ENCODE results near the gene CACNB2. TPM values are rescaled to one million over a fixed set of nuclear protein-coding genes. Genes with fewer than 3 reads are reported as not detected.

The CACNB2 gene
- total RNA-seq, 6 experiments from 2014 or later = not detected

DNA sequence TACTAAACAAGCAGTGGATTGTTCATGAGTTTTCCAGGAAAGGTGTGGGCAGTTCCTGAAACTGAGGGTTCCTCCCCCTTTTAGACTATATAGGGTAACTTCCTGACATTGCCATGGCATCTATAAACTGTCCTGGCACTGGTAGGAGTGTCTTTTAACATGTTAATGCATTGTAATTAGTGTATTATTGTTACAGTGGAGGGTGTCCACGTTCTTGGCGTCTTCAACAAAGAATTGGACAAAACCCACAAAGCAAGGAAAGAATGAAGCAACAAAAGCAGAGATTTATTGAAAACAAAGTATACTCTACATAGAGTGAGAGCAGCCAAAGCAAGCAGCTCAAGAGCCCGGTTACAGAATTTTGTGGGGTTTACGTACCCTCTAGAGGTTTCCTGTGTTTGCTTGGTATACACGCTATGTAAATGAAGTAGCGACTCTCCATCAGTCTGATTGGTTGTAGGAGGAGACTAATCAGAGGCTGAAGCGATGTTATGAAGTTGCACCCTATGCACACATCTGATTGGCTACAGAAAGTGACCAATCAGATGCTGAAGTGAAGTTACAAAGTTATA is 335.9 kb downstream of the CACNB2 start:
- H3K27ac Mint-ChIP-seq = no peak overlapping the region
- H3K9me3 Mint-ChIP-seq = no peaks in the 10 kb centered on the region
- H3K4me1 Mint-ChIP-seq (ENCODE audit: low read depth) = no peaks in the 10 kb centered on the region; the same call in 1 of the 2 replicates

DNA sequence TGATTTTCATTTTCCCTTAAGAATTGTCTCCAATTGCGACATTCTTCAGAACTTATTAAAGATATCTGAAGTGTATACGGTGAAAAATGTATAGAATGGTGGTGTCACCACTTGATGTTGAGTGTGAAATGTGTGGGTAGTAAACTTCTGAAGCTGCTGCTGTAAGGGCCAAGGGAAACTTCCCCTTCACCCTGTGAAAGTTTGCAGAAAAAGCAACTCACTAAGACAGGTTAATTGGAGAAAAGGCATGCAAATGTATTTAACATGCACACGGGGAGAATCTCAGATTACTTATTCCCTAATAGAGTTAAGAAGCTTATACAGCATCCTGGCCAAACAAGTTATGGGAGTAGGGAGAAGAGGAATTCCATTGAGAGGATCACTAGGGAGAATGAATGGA is 338.1 kb downstream of the CACNB2 start:
- TF ChIP-seq, protein P1, sequence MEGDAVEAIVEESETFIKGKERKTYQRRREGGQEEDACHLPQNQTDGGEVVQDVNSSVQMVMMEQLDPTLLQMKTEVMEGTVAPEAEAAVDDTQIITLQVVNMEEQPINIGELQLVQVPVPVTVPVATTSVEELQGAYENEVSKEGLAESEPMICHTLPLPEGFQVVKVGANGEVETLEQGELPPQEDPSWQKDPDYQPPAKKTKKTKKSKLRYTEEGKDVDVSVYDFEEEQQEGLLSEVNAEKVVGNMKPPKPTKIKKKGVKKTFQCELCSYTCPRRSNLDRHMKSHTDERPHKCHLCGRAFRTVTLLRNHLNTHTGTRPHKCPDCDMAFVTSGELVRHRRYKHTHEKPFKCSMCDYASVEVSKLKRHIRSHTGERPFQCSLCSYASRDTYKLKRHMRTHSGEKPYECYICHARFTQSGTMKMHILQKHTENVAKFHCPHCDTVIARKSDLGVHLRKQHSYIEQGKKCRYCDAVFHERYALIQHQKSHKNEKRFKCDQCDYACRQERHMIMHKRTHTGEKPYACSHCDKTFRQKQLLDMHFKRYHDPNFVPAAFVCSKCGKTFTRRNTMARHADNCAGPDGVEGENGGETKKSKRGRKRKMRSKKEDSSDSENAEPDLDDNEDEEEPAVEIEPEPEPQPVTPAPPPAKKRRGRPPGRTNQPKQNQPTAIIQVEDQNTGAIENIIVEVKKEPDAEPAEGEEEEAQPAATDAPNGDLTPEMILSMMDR (IDR thresholded peaks at IDR 0.05) = no peak
- H3K4me3 Mint-ChIP-seq = no peak overlapping the region
- DNase-seq = no peak
- H3K9me3 Mint-ChIP-seq = no peaks in the 10 kb centered on the region
- H3K36me3 Mint-ChIP-seq (ENCODE audit: low read depth) = no peaks in the 10 kb centered on the region
- H3K27me3 Mint-ChIP-seq (ENCODE audit: insufficient read depth) = no peaks in the 10 kb centered on the region; the same call in 1 of the 2 replicates
- H3K27ac Mint-ChIP-seq = no peak overlapping the region
- H3K4me1 Mint-ChIP-seq (ENCODE audit: low read depth) = no peaks in the 10 kb centered on the region; the same call in 1 of the 2 replicates

More for the DNA sequence above, 335.9 kb downstream of the CACNB2 start:
- H3K4me3 Mint-ChIP-seq = no peak overlapping the region
- TF ChIP-seq, protein P1 (IDR thresholded peaks at IDR 0.05) = no peak
- H3K27me3 Mint-ChIP-seq (ENCODE audit: insufficient read depth) = no peaks in the 10 kb centered on the region; the same call in 1 of the 2 replicates
- no peaks in the 10 kb centered on the region for H3K36me3 Mint-ChIP-seq (ENCODE audit: low read depth)
- DNase-seq = no peak

- TF ChIP-seq, protein P1 (IDR thresholded peaks at IDR 0.05) = no peak
- H3K9me3 Mint-ChIP-seq = no peaks in the 10 kb centered on the region
- no peaks in the 10 kb centered on the region for H3K27me3 Mint-ChIP-seq (ENCODE audit: insufficient read depth)
- H3K4me1 Mint-ChIP-seq (ENCODE audit: low read depth) = no peaks in the 10 kb centered on the region
- H3K27ac Mint-ChIP-seq = no peak overlapping the region
- no peak for DNase-seq
- H3K4me3 Mint-ChIP-seq = no peak overlapping the region
- no peaks in the 10 kb centered on the region for H3K36me3 Mint-ChIP-seq (ENCODE audit: low read depth)
These were observed 339.3 kb downstream of the CACNB2 start for GRCh38 chr10:18479502-18479901.

DNA sequence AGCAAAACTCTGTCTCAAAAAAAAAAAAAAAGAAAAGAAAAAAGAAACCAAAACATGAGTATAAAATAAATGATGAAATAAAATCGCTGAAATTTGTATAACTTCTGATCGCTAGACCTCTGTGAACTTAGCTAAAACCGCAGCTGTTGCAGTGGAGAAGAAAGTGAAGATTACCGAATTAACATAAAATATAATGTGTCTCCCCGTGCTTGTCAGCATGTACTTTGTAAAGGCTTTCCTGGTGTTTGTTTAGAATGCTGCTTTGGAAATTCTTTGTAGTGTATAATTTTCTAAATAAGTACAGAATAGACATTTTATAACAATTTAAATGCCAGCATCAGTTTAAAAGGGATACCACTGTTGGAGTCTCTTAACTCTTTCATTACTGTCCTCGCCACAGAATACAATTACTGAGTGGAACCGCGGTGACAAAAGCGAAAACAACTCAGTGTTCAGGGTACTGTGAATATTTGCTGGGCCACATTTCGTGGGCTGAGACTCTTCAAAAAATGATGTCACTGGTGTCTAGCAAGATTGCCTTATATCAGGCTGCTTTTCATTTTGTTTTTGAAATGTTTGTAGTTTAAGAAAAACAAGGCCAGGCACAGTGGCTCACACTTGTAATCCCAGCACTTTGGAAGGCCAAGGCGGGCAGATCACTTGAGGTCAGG is 343.4 kb downstream of the CACNB2 start:
- TF ChIP-seq, protein P1 (IDR thresholded peaks at IDR 0.05) = no peak
- no peaks in the 10 kb centered on the region for H3K36me3 Mint-ChIP-seq (ENCODE audit: low read depth)
- H3K4me3 Mint-ChIP-seq = peak overlapping the region; percentile 47; the same call in 1 of the 2 replicates
- H3K27ac Mint-ChIP-seq = no peak overlapping the region
- peaks cover 2% of the 10 kb centered on the region; the same call in 1 of the 2 replicates for H3K9me3 Mint-ChIP-seq
- no peak for DNase-seq
- H3K27me3 Mint-ChIP-seq (ENCODE audit: insufficient read depth) = no peaks in the 10 kb centered on the region; the same call in 1 of the 2 replicates
- H3K4me1 Mint-ChIP-seq (ENCODE audit: low read depth) = no peaks in the 10 kb centered on the region

DNA sequence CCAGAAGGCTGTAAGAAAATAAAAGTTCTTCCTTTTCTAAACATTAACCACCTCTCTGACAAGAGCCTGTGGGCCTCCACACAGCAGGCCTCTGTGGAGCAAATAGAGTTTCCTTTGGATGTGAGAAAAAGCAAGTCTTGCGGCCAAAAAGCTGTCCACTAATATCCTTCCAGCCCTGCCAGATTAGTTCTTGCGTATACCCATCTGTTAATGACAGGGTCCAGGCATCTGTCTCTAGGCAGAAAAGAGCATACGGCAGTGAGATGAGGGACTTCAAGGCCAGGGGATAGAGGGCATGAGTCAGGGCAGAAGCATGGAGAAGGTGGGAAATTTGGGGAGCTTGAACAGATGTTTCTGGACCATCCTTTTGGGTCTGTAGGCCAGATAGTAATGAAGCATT is 346.2 kb downstream of the CACNB2 start:
- no peak overlapping the region for H3K27ac Mint-ChIP-seq
- H3K36me3 Mint-ChIP-seq (ENCODE audit: low read depth) = no peaks in the 10 kb centered on the region
- no peak for DNase-seq
- no peak overlapping the region for H3K4me3 Mint-ChIP-seq
- H3K27me3 Mint-ChIP-seq (ENCODE audit: insufficient read depth) = no peaks in the 10 kb centered on the region; the same call in 1 of the 2 replicates
- peaks cover 7% of the 10 kb centered on the region; the same call in 1 of the 2 replicates for H3K9me3 Mint-ChIP-seq
- H3K4me1 Mint-ChIP-seq (ENCODE audit: low read depth) = no peaks in the 10 kb centered on the region
- TF ChIP-seq, protein P1 (IDR thresholded peaks at IDR 0.05) = no peak

Measured in HFFc6 (cell line).